ENCODE measurements around the gene UNC119B.

The UNC119B gene

DNA sequence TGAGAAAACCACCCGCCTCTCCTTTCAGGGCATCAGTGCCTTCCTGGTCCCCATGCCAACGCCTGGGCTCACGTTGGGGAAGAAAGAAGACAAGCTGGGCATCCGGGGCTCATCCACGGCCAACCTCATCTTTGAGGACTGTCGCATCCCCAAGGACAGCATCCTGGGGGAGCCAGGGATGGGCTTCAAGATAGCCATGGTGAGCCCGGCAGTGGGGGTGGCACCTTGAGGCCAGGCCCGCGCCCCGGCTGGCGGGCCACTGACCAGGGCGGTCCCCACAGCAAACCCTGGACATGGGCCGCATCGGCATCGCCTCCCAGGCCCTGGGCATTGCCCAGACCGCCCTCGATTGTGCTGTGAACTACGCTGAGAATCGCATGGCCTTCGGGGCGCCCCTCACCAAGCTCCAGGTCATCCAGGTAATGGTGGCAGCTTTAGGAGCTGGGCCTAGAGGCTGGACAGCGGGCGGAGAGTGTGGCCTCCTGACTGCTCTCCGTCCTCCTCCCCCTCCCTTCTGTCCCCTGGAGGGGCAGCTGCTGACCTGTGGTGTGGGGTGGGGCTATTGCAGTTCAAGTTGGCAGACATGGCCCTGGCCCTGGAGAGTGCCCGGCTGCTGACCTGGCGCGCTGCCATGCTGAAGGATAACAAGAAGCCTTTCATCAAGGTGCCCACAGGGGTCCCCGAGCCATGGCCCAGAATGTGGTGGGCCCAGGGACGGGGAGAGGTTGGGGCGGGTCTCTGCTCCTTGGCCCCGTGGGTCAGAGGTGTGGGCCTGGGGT lies 28.2 kb downstream of the UNC119B start:
- H3K36me3 ChIP-seq (ENCODE audit: control insufficient read depth in 1 of 2, insufficient read depth in 2 of 2, low read length in 2 of 2): peaks cover 0 to 40% of the 10 kb centered on the region in 2 donors
- no peaks in the 10 kb centered on the region for H3K9me3 ChIP-seq (ENCODE audit: control insufficient read depth in 1 of 2, low read length in 2 of 2)
- no peak overlapping the region for H3K27ac ChIP-seq (ENCODE audit: low read depth, low read length)
- no peaks in the 10 kb centered on the region for H3K27me3 ChIP-seq (ENCODE audit: control insufficient read depth in 1 of 2, insufficient read depth in 2 of 2, low read length in 2 of 2)
- no peak overlapping the region for H3K9ac ChIP-seq (ENCODE audit: low read depth in 1 of 2, low read length in 2 of 2)
- H3K4me3 ChIP-seq (ENCODE audit: low read depth in 1 of 2, low read length in 2 of 2): no peak overlapping the region
- H3K4me1 ChIP-seq (ENCODE audit: control insufficient read depth in 1 of 2, insufficient read depth in 2 of 2, low read length in 2 of 2): peaks cover 7 to 9% of the 10 kb centered on the region in 2 donors

DNA sequence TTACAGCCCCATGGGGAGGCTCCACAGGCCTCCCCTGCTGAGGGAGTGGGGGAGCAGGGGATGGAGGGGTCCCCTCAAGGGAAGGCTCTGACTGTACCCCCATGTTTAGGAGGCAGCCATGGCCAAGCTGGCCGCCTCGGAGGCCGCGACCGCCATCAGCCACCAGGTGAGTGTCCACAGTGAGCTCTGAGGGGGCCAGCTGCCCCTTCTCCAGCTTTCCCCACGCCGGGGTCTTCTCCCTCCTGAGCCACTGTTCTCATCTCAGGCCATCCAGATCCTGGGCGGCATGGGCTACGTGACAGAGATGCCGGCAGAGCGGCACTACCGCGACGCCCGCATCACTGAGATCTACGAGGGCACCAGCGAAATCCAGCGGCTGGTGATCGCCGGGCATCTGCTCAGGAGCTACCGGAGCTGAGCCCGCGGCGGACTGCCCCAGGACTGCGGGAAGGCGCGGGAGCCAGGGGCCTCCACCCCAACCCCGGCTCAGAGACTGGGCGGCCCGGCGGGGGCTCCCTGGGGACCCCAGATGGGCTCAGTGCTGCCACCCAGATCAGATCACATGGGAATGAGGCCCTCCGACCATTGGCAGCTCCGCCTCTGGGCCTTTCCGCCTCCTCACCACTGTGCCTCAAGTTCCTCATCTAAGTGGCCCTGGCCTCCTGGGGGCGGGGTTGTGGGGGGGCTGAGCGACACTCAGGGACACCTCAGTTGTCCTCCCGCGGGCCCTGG lies 28.9 kb downstream of the UNC119B start:
- H3K36me3 ChIP-seq (ENCODE audit: control insufficient read depth in 1 of 2, insufficient read depth in 2 of 2, low read length in 2 of 2): peaks cover 0 to 34% of the 10 kb centered on the region in 2 donors
- H3K4me1 ChIP-seq (ENCODE audit: control insufficient read depth in 1 of 2, insufficient read depth in 2 of 2, low read length in 2 of 2): peaks cover 7 to 9% of the 10 kb centered on the region in 2 donors
- no peaks in the 10 kb centered on the region for H3K27me3 ChIP-seq (ENCODE audit: control insufficient read depth in 1 of 2, insufficient read depth in 2 of 2, low read length in 2 of 2)
- H3K9me3 ChIP-seq (ENCODE audit: control insufficient read depth in 1 of 2, low read length in 2 of 2): no peaks in the 10 kb centered on the region
- H3K4me3 ChIP-seq (ENCODE audit: low read depth in 1 of 2, low read length in 2 of 2): no peak overlapping the region
- no peak overlapping the region for H3K9ac ChIP-seq (ENCODE audit: low read depth in 1 of 2, low read length in 2 of 2)
- H3K27ac ChIP-seq (ENCODE audit: low read depth, low read length): no peak overlapping the region

DNA sequence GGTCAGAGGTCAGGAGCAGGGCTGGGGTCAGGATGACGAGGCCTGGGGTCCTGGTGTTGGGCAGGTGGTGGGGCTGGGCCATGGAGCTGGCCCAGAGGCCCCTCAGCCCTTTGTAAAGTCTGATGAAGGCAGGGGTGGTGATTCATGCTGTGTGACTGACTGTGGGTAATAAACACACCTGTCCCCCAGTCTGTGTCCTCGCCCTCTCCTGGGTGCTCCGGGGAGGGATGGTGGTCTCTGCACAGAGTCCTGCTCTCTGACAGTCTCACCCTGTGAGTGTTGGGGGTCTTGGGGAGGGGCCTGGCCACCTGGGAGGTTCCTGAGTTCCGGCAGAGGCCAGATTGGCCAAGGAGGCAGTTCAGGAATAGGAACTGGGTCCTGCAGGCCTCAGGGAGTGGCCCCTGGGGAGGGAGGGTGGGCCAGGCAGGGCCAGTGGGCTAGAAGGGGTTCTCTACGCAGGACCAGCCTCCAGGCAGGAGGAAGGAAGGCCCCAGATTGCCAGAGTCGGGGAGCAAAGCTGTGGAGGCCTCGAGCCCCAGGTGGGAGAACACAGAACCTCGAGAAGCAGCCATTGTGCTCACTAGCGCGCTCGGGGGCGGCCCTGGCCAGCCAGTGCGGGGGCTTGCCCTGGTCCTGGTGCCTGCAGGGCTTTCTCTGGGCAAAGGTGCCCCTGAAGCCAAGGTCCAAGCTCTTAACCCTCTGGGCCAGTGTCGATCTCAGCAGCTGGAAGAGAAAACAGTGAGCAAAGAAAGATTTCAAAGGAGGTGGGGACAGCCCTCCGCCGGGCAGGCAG lies 29.8 kb downstream of the UNC119B start:
- Histone ChIP-seq H3K27ac (ENCODE audit: low read depth, low read length) (no peak overlapping the region), H3K36me3 (ENCODE audit: control insufficient read depth in 1 of 2, insufficient read depth in 2 of 2, low read length in 2 of 2) (peaks cover 0 to 31% of the 10 kb centered on the region in 2 donors), H3K4me3 (ENCODE audit: low read depth in 1 of 2, low read length in 2 of 2) (no peak overlapping the region), H3K9me3 (ENCODE audit: control insufficient read depth in 1 of 2, low read length in 2 of 2) (no peaks in the 10 kb centered on the region), H3K4me1 (ENCODE audit: control insufficient read depth in 1 of 2, insufficient read depth in 2 of 2, low read length in 2 of 2) (peaks cover 7 to 9% of the 10 kb centered on the region in 2 donors), H3K9ac (ENCODE audit: low read depth in 1 of 2, low read length in 2 of 2) (no peak overlapping the region), H3K27me3 (ENCODE audit: control insufficient read depth in 1 of 2, insufficient read depth in 2 of 2, low read length in 2 of 2) (no peaks in the 10 kb centered on the region)

DNA sequence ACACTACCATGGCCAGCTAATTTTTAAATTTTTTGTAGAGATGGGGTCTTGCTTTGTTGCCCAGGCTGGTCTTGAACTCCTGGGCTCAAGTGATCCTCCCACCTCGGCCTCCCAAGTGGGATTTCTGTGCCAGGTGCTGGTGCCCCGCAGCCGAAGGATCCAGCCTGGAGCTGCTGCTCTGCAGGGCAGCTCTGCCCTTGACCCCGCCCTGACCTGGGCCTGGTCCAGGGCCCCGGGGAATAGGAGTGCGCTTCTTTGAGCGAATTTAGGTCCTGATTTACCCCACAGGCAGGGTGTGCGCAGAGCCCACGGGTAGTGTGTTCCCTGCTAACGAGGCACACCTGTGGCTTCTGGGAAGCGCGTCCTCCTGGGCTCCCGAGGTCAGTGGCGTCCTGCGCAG lies 30.6 kb downstream of the UNC119B start:
- Histone ChIP-seq H3K36me3 (ENCODE audit: control insufficient read depth in 1 of 2, insufficient read depth in 2 of 2, low read length in 2 of 2) (peaks cover 0 to 31% of the 10 kb centered on the region in 2 donors), H3K27ac (ENCODE audit: low read depth, low read length) (no peak overlapping the region), H3K4me3 (ENCODE audit: low read depth in 1 of 2, low read length in 2 of 2) (no peak overlapping the region), H3K9ac (ENCODE audit: low read depth in 1 of 2, low read length in 2 of 2) (no peak overlapping the region), H3K9me3 (ENCODE audit: control insufficient read depth in 1 of 2, low read length in 2 of 2) (no peaks in the 10 kb centered on the region), H3K4me1 (ENCODE audit: control insufficient read depth in 1 of 2, insufficient read depth in 2 of 2, low read length in 2 of 2) (peaks cover 7 to 9% of the 10 kb centered on the region in 2 donors), H3K27me3 (ENCODE audit: control insufficient read depth in 1 of 2, insufficient read depth in 2 of 2, low read length in 2 of 2) (no peaks in the 10 kb centered on the region)

DNA sequence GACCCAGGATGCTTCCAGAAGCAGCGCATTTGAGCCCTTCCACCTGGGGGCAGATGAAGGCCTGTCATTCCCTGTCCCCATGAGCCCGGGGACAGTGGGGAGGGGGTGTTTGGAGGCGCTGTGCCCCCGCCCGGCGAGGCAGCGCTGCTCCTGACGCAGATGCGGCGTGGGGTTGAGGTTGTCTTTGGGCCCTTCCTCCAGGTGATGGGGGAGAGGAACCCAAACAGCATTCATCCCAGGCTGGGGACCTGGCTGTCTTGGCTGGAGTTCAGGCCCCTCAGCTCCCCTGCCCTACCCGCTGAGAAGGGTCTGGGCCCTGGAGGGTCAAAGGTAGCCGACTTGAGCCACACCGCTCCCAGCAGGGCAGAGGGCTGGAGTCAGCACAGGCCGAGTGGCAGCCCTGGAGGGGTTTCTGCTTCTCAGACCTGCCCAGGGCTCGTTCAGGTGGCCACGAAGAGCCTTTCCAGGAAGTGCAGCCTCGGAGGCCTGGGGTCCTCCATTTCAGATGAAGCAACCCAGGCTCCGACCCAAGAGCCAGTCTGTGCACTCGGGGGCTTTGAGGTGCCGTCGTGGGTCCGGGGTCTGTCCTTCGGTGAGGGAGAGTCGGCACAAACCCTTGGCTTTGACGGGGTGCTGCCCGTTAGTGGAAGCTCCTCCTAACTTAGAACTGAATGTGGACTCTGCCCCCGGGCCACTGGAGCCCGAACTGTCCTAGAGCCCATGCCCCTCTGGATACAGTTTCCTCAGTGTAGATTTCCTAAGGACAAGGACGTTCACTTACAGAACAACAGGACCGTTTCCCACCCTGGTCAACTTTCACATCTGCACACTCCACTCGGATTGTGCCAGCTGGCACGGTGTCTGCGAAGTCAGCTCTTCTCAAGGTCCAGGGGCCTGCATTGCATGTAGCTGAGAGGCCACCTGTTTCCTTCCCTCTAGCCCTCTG lies 31.5 kb downstream of the UNC119B start:
- no peaks in the 10 kb centered on the region for H3K27me3 ChIP-seq (ENCODE audit: control insufficient read depth in 1 of 2, insufficient read depth in 2 of 2, low read length in 2 of 2)
- H3K27ac ChIP-seq (ENCODE audit: low read depth, low read length): no peak overlapping the region
- no peak overlapping the region for H3K9ac ChIP-seq (ENCODE audit: low read depth in 1 of 2, low read length in 2 of 2)

DNA sequence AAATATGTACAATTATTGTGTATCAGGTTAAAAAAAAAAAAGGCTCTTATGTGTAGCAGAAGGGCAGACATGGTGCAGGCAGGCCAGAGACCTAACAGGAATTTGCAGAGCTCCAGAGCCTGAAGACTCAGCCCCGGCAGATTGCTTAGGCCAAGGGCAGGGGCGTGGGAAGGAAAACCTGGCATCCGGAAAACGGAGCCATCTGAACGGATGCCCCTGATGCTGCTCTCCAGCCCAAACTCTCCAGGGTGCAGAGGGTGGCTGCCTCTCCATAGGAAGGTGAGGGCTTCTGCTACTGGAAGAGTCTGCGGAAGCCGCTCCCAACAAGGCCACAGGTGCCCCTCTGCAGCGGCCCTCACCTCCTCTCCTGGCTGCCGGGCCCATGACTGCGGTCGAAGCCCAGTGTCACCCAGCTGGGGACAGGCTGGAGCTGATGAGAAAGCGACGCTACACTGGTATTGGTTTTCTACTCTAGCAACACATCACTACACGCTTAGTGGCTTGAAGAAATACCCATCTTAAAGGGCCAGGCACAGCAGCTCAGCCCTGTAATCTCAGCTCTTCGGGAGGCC lies 34.8 kb downstream of the UNC119B start:
- H3K27me3 ChIP-seq (ENCODE audit: control insufficient read depth in 1 of 2, insufficient read depth in 2 of 2, low read length in 2 of 2): no peaks in the 10 kb centered on the region
- no peak overlapping the region for H3K27ac ChIP-seq (ENCODE audit: low read depth, low read length)
- H3K4me3 ChIP-seq (ENCODE audit: low read depth in 1 of 2, low read length in 2 of 2): no peak overlapping the region
- H3K4me1 ChIP-seq (ENCODE audit: control insufficient read depth in 1 of 2, insufficient read depth in 2 of 2, low read length in 2 of 2): peaks cover 7 to 9% of the 10 kb centered on the region in 2 donors
- no peak overlapping the region for H3K9ac ChIP-seq (ENCODE audit: low read depth in 1 of 2, low read length in 2 of 2)
- no peaks in the 10 kb centered on the region for H3K36me3 ChIP-seq (ENCODE audit: control insufficient read depth in 1 of 2, insufficient read depth in 2 of 2, low read length in 2 of 2)
- no peaks in the 10 kb centered on the region for H3K9me3 ChIP-seq (ENCODE audit: control insufficient read depth in 1 of 2, low read length in 2 of 2)

More for the DNA sequence above, 31.5 kb downstream of the UNC119B start:
- peaks cover 7 to 9% of the 10 kb centered on the region in 2 donors for H3K4me1 ChIP-seq (ENCODE audit: control insufficient read depth in 1 of 2, insufficient read depth in 2 of 2, low read length in 2 of 2)
- H3K4me3 ChIP-seq (ENCODE audit: low read depth in 1 of 2, low read length in 2 of 2): no peak overlapping the region
- H3K9me3 ChIP-seq (ENCODE audit: control insufficient read depth in 1 of 2, low read length in 2 of 2): no peaks in the 10 kb centered on the region
- peaks cover 0 to 26% of the 10 kb centered on the region in 2 donors for H3K36me3 ChIP-seq (ENCODE audit: control insufficient read depth in 1 of 2, insufficient read depth in 2 of 2, low read length in 2 of 2)

DNA sequence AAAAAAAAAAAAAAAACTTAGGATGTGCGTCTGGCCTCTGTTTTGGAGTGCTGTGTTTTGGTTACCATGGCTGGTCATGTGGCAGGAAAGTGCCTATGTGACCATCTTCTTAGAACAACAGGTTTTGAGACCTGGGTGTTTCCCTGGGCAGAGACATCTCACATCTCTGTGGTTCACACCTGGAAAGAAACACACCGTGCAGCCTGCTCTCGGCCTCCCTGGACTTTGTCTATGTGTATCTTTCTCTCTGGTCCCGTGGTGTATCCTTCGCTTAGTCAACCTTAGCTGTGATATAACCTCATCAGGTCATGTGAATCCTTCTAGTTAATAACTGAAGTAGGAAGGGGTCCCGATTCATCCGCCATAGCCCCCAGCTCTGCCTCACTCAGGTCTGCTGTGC lies 38.0 kb downstream of the UNC119B start:
- H3K36me3 ChIP-seq (ENCODE audit: control insufficient read depth in 1 of 2, insufficient read depth in 2 of 2, low read length in 2 of 2): no peaks in the 10 kb centered on the region
- no peaks in the 10 kb centered on the region for H3K27me3 ChIP-seq (ENCODE audit: control insufficient read depth in 1 of 2, insufficient read depth in 2 of 2, low read length in 2 of 2)
- no peak overlapping the region for H3K9ac ChIP-seq (ENCODE audit: low read depth in 1 of 2, low read length in 2 of 2)
- no peaks in the 10 kb centered on the region for H3K9me3 ChIP-seq (ENCODE audit: control insufficient read depth in 1 of 2, low read length in 2 of 2)
- H3K27ac ChIP-seq (ENCODE audit: low read depth, low read length): no peak overlapping the region
- no peak overlapping the region for H3K4me3 ChIP-seq (ENCODE audit: low read depth in 1 of 2, low read length in 2 of 2)
- H3K4me1 ChIP-seq (ENCODE audit: control insufficient read depth in 1 of 2, insufficient read depth in 2 of 2, low read length in 2 of 2): no peaks in the 10 kb centered on the region

DNA sequence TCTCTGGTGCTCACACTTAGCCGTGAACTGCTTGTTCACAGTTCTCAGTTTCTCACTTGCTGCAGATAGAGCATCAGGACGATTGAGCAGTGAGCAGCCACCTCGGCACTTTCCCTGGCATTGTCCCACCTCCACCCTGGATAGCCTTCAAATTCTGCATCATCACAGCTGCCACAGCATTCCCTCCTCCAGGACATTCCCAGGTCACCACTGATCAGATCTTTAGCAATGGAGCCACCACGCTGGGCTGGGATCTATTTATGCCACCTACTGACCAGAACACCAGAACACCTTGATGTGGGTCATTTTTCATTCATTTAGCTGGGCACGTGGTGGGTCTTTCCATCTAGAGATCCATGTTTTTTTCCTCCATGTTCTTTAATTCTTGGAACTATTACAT lies 39.0 kb downstream of the UNC119B start:
- Histone ChIP-seq H3K27me3 (ENCODE audit: control insufficient read depth in 1 of 2, insufficient read depth in 2 of 2, low read length in 2 of 2) (no peaks in the 10 kb centered on the region), H3K9ac (ENCODE audit: low read depth in 1 of 2, low read length in 2 of 2) (no peak overlapping the region)

DNA sequence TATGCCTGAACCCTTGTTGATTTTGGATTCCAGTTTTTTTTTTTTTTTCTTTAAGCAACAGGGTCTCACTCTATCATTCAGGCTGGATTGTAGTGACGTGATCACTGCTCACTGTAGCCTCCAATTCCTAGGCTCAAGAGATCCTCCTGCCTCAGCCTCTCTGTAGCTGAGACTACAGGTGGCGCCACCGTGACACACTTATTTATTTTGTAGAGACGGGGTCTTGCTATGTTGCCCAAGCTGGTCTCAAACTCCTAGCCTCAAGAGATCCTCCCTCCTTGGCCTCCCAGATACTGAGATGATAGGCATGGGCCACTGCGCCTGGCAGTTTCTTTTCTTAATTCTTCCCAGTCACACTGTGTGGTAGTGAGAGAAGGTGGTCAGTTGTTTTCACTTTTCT lies 40.5 kb downstream of the UNC119B start:
- Histone ChIP-seq H3K9me3 (ENCODE audit: control insufficient read depth in 1 of 2, low read length in 2 of 2) (peaks cover 0 to 9% of the 10 kb centered on the region in 2 donors), H3K36me3 (ENCODE audit: control insufficient read depth in 1 of 2, insufficient read depth in 2 of 2, low read length in 2 of 2) (no peaks in the 10 kb centered on the region), H3K27ac (ENCODE audit: low read depth, low read length) (no peak overlapping the region), H3K27me3 (ENCODE audit: control insufficient read depth in 1 of 2, insufficient read depth in 2 of 2, low read length in 2 of 2) (no peaks in the 10 kb centered on the region), H3K4me1 (ENCODE audit: control insufficient read depth in 1 of 2, insufficient read depth in 2 of 2, low read length in 2 of 2) (no peaks in the 10 kb centered on the region), H3K4me3 (ENCODE audit: low read depth in 1 of 2, low read length in 2 of 2) (no peak overlapping the region), H3K9ac (ENCODE audit: low read depth in 1 of 2, low read length in 2 of 2) (no peak overlapping the region)

More for the DNA sequence above, 39.0 kb downstream of the UNC119B start:
- Histone ChIP-seq H3K4me3 (ENCODE audit: low read depth in 1 of 2, low read length in 2 of 2) (no peak overlapping the region), H3K4me1 (ENCODE audit: control insufficient read depth in 1 of 2, insufficient read depth in 2 of 2, low read length in 2 of 2) (no peaks in the 10 kb centered on the region), H3K9me3 (ENCODE audit: control insufficient read depth in 1 of 2, low read length in 2 of 2) (no peaks in the 10 kb centered on the region), H3K27ac (ENCODE audit: low read depth, low read length) (no peak overlapping the region), H3K36me3 (ENCODE audit: control insufficient read depth in 1 of 2, insufficient read depth in 2 of 2, low read length in 2 of 2) (no peaks in the 10 kb centered on the region)

Data from duodenal mucosa (tissue), 2 donors.